C4-2B (cell line): ENCODE measurements around the gene YIPF2.

Source experiments
- CTCF ChIP-seq: fragments of 450-650 bp; conservative IDR thresholded peaks from 2 replicates; pipeline ENCODE4 v1.5.1; 2017; ENCODE audit warnings: mild to moderate bottlenecking
- ZFX ChIP-seq: fragments of 450-650 bp; IDR thresholded peaks from 2 replicates; pipeline ENCODE4 v1.6.1; 2017

GRCh38 chr19:10935371-10936059 is 7.1 kb upstream of the YIPF2 start:
- TF ChIP-seq CTCF, result no peak
- no peak for TF ChIP-seq ZFX
